ENCODE data around the gene NPBWR2.

- TF ChIP-seq CTCF (IDR thresholded peaks at IDR 0.05) = 0 out of 2 replicates have a peak, but pooled peaks have one; percentile 20
- TF ChIP-seq YY1 (IDR thresholded peaks at IDR 0.05; ENCODE audit: low read depth) = no peak
- no peak for TF ChIP-seq POLR2AphosphoS5 (IDR thresholded peaks at IDR 0.05; ENCODE audit: low read depth, low read length)
- no peak for TF ChIP-seq RFX5 (IDR thresholded peaks at IDR 0.05; ENCODE audit: low read length)
- no peak for TF ChIP-seq EZH2phosphoT487 (IDR thresholded peaks at IDR 0.05; ENCODE audit: borderline replicate concordance, low read depth)
- no peak for TF ChIP-seq NFIC (IDR thresholded peaks at IDR 0.05; ENCODE audit: borderline replicate concordance)
- no peak for TF ChIP-seq GABPA (IDR thresholded peaks at IDR 0.05; ENCODE audit: low read depth)
- no peak for TF ChIP-seq ELF1 (IDR thresholded peaks at IDR 0.05)
- no peak for TF ChIP-seq GATA2 (CRISPR knock-in tag; IDR thresholded peaks at IDR 0.05)
Observed at GRCh38 chr20:64131406-64131805, 24.0 kb upstream of the NPBWR2 start.

All from SK-N-SH (cell line).